Thyroid gland (tissue), 4 donors: Measurements from ENCODE around the gene ZC4H2.

ENCODE experiments used
- POLR2A ChIP-seq, 2 donors: fragments of 450-650 bp; IDR thresholded peaks; one replicate each; pipeline ENCODE4 v1.6.1; 2017; ENCODE audit warnings: antibody characterized with exemption in 2 of 2, mild to moderate bottlenecking in 2 of 2, moderate library complexity in 1 of 2
- TF ChIP-seq, protein P1 (sequence below), 6 experiments: fragments of 200-600 bp in 3 of 6; fragments of 450-650 bp in 3 of 6; sonication (generic) in 3 of 6; IDR thresholded peaks; one replicate each; pipeline ENCODE4 v1.5.1; 2016 to 2019; ENCODE audit warnings: antibody characterized with exemption in 6 of 6, mild to moderate bottlenecking in 2 of 6, inconsistent platforms in 1 of 6, moderate library complexity in 1 of 6

DNA sequence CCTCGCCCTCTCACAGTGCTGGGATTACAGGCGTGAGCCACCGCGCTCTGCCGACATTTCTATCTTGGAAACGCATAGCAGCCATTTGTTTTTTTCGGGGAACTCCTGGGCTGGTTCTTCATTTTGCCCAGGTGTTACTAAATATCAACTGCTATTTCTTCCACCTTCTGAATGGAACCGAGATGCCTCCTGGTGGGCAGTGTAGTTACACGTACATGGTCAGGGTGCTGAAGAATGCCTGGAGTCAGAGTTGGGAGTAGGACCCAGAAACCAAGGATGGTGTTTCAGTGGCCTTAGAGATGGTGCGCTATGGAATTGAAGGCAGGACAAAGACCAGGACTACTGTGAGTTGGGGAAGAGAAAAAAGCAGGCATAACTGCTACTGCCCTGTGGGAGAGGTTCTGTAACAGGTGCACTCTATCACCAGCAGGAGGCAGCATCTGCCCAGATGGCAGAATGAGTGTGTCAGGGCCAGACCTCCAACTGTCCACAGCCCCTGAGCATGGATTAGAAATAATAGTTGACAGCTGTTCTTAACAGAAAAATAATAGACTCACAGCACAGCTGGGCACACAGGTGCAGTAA lies 81.7 kb downstream of the ZC4H2 start:
- TF ChIP-seq, protein P1, sequence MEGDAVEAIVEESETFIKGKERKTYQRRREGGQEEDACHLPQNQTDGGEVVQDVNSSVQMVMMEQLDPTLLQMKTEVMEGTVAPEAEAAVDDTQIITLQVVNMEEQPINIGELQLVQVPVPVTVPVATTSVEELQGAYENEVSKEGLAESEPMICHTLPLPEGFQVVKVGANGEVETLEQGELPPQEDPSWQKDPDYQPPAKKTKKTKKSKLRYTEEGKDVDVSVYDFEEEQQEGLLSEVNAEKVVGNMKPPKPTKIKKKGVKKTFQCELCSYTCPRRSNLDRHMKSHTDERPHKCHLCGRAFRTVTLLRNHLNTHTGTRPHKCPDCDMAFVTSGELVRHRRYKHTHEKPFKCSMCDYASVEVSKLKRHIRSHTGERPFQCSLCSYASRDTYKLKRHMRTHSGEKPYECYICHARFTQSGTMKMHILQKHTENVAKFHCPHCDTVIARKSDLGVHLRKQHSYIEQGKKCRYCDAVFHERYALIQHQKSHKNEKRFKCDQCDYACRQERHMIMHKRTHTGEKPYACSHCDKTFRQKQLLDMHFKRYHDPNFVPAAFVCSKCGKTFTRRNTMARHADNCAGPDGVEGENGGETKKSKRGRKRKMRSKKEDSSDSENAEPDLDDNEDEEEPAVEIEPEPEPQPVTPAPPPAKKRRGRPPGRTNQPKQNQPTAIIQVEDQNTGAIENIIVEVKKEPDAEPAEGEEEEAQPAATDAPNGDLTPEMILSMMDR (IDR thresholded peaks at IDR 0.05): peak in 2 of 6 experiments; percentile 9 to 24
- no peak for TF ChIP-seq POLR2A (IDR thresholded peaks at IDR 0.05)
